ENCODE data around the gene RBM28. TPM values are rescaled to one million over a fixed set of nuclear protein-coding genes. Genes with fewer than 3 reads are reported as not detected.

RBM28 gene
- total RNA-seq, 1 donor from 2014 or later: 23.8 TPM

DNA sequence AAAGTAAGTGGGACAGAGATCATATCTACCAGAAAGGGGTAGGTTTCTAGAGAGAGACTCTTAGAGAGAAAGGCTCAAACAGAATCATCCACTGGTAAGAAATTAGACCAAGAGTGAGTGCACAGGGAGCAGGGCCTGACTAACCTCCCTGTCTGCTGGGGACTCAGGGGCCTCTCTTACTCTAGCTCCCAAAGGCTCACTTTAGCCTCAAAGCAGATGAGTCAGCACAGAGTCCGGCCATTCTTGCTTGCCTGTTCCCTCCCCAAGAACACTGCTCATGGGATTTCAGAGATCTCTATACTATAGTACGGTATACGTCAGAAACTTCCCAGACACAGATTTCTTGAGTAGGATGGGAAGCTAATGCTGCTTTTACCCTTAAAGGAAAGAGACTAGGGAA is 32.7 kb downstream of the RBM28 start:
- peaks cover 79 to 97% of the 10 kb centered on the region in 2 donors for H3K36me3 ChIP-seq
- TF ChIP-seq, protein P1, sequence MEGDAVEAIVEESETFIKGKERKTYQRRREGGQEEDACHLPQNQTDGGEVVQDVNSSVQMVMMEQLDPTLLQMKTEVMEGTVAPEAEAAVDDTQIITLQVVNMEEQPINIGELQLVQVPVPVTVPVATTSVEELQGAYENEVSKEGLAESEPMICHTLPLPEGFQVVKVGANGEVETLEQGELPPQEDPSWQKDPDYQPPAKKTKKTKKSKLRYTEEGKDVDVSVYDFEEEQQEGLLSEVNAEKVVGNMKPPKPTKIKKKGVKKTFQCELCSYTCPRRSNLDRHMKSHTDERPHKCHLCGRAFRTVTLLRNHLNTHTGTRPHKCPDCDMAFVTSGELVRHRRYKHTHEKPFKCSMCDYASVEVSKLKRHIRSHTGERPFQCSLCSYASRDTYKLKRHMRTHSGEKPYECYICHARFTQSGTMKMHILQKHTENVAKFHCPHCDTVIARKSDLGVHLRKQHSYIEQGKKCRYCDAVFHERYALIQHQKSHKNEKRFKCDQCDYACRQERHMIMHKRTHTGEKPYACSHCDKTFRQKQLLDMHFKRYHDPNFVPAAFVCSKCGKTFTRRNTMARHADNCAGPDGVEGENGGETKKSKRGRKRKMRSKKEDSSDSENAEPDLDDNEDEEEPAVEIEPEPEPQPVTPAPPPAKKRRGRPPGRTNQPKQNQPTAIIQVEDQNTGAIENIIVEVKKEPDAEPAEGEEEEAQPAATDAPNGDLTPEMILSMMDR (IDR thresholded peaks at IDR 0.05): no peak
- intact Hi-C loops (cut with DNase I): no loop called here

DNA sequence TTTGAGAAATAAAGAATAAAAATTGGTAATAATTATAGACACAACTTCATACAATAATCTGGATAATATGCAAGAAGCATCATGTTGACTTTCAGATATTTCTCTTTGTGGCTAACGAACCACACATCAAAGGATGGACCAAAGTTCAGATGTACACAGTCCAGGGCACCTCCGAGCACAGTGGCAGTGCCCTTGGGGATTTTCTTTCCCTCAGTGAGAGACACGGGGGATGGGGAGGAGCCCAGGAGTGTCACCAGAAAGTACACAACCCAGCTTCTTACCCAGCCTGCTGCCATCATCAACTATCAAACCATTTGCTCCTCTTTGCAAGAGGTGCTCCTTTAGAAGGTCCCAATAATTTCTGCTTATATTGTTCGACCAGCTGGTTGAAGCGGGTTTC is 33.2 kb downstream of the RBM28 start:
- Histone ChIP-seq H3K4me1 (no peaks in the 10 kb centered on the region), H3K4me3 (no peak overlapping the region), H3K36me3 (peaks cover 77 to 95% of the 10 kb centered on the region in 2 donors), H3K27me3 (no peaks in the 10 kb centered on the region), H3K9me3 (no peaks in the 10 kb centered on the region), H3K27ac (no peak overlapping the region)
- TF ChIP-seq, protein P1 (IDR thresholded peaks at IDR 0.05): no peak
- no peak for DNase-seq (ENCODE audit: low spot score in 2 of 2)
- intact Hi-C loops (cut with DNase I): no loop called here

More for the DNA sequence above, 32.7 kb downstream of the RBM28 start:
- no peak overlapping the region for H3K4me3 ChIP-seq
- H3K27me3 ChIP-seq: no peaks in the 10 kb centered on the region
- no peaks in the 10 kb centered on the region for H3K9me3 ChIP-seq
- no peak overlapping the region for H3K27ac ChIP-seq
- no peak for DNase-seq (ENCODE audit: low spot score in 2 of 2)
- no peaks in the 10 kb centered on the region for H3K4me1 ChIP-seq

DNA sequence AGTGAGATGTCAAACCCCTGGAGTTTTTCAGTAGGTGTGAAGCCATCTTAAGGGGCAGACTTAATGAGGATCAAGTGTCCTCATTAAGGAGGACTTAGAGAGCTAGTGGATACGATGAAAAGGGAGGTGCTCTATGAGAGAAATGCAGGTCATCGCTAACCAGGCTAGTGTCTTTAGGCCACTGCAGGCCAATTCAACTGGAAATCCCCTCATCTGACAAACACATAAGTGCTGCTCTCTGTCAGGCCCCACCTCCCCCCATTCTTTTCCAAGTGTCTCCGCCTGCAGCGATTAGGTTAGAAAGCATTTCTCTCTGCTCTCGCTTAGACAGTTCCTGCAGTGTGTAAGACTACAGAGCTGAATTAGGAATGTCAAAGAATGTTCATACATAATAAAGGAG is 33.7 kb downstream of the RBM28 start:
- peaks cover 71 to 93% of the 10 kb centered on the region in 2 donors for H3K36me3 ChIP-seq

DNA sequence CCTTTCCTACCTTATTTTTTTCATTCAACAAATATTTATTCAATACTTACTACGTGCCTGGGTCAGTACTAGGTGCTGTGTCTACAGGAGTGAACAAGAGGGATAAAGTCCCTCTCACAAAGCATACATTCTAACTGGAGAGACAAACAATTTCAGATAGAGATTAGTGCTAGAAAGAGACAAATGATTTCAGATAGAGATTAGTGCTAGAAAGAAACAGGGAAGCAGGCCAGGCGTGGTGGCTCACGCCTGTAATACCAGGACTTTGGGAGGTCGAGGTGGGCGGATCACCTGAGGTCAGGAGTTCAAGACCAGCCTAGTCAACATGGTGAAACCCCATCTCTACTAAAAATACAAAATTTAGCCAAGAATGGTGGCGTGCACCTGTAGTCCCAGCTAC is 34.6 kb downstream of the RBM28 start:
- no peak for DNase-seq (ENCODE audit: low spot score in 2 of 2)
- intact Hi-C loops (cut with DNase I): no loop called here
- Histone ChIP-seq H3K4me3 (no peak overlapping the region), H3K27me3 (no peaks in the 10 kb centered on the region), H3K36me3 (peaks cover 63 to 88% of the 10 kb centered on the region in 2 donors), H3K27ac (no peak overlapping the region), H3K4me1 (no peaks in the 10 kb centered on the region), H3K9me3 (no peaks in the 10 kb centered on the region)
- TF ChIP-seq, protein P1 (IDR thresholded peaks at IDR 0.05): no peak

More for the DNA sequence above, 33.7 kb downstream of the RBM28 start:
- H3K4me3 ChIP-seq: no peak overlapping the region
- no peaks in the 10 kb centered on the region for H3K27me3 ChIP-seq
- TF ChIP-seq, protein P1 (IDR thresholded peaks at IDR 0.05): no peak
- intact Hi-C loops (cut with DNase I): no loop called here
- DNase-seq (ENCODE audit: low spot score in 2 of 2): no peak
- no peak overlapping the region for H3K27ac ChIP-seq
- H3K9me3 ChIP-seq: no peaks in the 10 kb centered on the region
- H3K4me1 ChIP-seq: no peaks in the 10 kb centered on the region

DNA sequence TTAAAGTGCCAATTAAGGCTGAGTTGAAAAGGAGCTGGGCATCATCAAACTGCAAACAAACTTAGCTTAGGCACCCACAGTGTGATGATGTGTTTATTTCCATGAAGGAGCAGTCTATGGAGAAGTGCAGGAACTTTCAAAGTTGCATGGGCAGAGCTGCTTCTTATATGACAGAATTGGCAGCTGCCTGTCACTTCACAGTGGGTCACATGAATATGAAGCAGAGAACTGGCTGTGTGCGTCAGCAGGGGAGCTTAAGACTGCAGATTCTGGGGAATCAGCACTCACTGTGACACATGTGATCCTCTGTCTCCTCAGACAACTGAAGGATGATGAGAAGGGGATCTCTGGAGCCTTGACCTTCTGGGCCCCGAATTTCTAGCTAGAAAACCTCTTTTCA is 36.6 kb downstream of the RBM28 start:
- Histone ChIP-seq H3K36me3 (peaks cover 51 to 68% of the 10 kb centered on the region in 2 donors), H3K9me3 (no peaks in the 10 kb centered on the region)
- intact Hi-C loops (cut with DNase I): no loop called here

More for the DNA sequence above, 36.6 kb downstream of the RBM28 start:
- DNase-seq (ENCODE audit: low spot score in 2 of 2): no peak
- Histone ChIP-seq H3K27me3 (no peaks in the 10 kb centered on the region), H3K4me3 (no peak overlapping the region), H3K4me1 (no peaks in the 10 kb centered on the region), H3K27ac (no peak overlapping the region)
- TF ChIP-seq, protein P1 (IDR thresholded peaks at IDR 0.05): no peak
